Measurements from ENCODE around the gene CD44.

CD44 gene

GRCh38 chr11:35158701-35159510 is 19.9 kb downstream of the CD44 start:
- no peak for DNase-seq (ENCODE audit: low read depth)

- no peak for DNase-seq (ENCODE audit: low read depth)
Observed at GRCh38 chr11:35160246-35160824, 21.4 kb downstream of the CD44 start.

- DNase-seq (ENCODE audit: low read depth), result no peak
Observed at GRCh38 chr11:35160902-35161597, 22.1 kb downstream of the CD44 start.

GRCh38 chr11:35162745-35163144 is 23.8 kb downstream of the CD44 start:
- no peak for DNase-seq (ENCODE audit: low read depth)

GRCh38 chr11:35163209-35163608 is 24.2 kb downstream of the CD44 start:
- DNase-seq (ENCODE audit: low read depth), result no peak

- DNase-seq (ENCODE audit: low read depth), result no peak
Observed at GRCh38 chr11:35163702-35164496, 24.9 kb downstream of the CD44 start.

GRCh38 chr11:35165030-35165422 is 26.1 kb downstream of the CD44 start:
- DNase-seq (ENCODE audit: low read depth), result no peak

GRCh38 chr11:35165423-35166368 is 26.7 kb downstream of the CD44 start:
- peak; percentile 69 for DNase-seq (ENCODE audit: low read depth)

- DNase-seq (ENCODE audit: low read depth), result no peak
Observed at GRCh38 chr11:35166369-35167360, 27.7 kb downstream of the CD44 start.

- DNase-seq (ENCODE audit: low read depth), result no peak
Observed at GRCh38 chr11:35167426-35167954, 28.5 kb downstream of the CD44 start.

- DNase-seq (ENCODE audit: low read depth), result no peak
Observed at GRCh38 chr11:35168671-35169070, 29.7 kb downstream of the CD44 start.

GRCh38 chr11:35169112-35169511 is 30.1 kb downstream of the CD44 start:
- DNase-seq (ENCODE audit: low read depth), result no peak

GRCh38 chr11:35169754-35170153 is 30.8 kb downstream of the CD44 start:
- DNase-seq (ENCODE audit: low read depth), result no peak

- no peak for DNase-seq (ENCODE audit: low read depth)
Observed at GRCh38 chr11:35170503-35170902, 31.5 kb downstream of the CD44 start.

- DNase-seq (ENCODE audit: low read depth), result no peak
Observed at GRCh38 chr11:35171226-35171625, 32.3 kb downstream of the CD44 start.

- no peak for DNase-seq (ENCODE audit: low read depth)
Observed at GRCh38 chr11:35173011-35173511, 34.1 kb downstream of the CD44 start.

GRCh38 chr11:35173616-35174566 is 34.9 kb downstream of the CD44 start:
- no peak for DNase-seq (ENCODE audit: low read depth)

- DNase-seq (ENCODE audit: low read depth), result no peak
Observed at GRCh38 chr11:35174666-35175065, 35.7 kb downstream of the CD44 start.

Data from activated T-cell treated with anti-CD3 and anti-CD28 coated beads for 1 hour (primary cell).